C4-2B (cell line): ENCODE results near the gene RALB.

Experiments
- H3K27ac ChIP-seq: fragments of 450-650 bp; 2 replicates; pipeline ENCODE4 v1.5.1; 2017
- CTCF ChIP-seq: fragments of 450-650 bp; conservative IDR thresholded peaks from 2 replicates; pipeline ENCODE4 v1.5.1; 2017; ENCODE audit warnings: mild to moderate bottlenecking
- ZFX ChIP-seq: fragments of 450-650 bp; IDR thresholded peaks from 2 replicates; pipeline ENCODE4 v1.6.1; 2017

The RALB gene

GRCh38 chr2:120315367-120316033 lies 62.8 kb downstream of the RALB start:
- no peak overlapping the region for H3K27ac ChIP-seq
- no peak for TF ChIP-seq CTCF
- TF ChIP-seq ZFX: no peak

GRCh38 chr2:120316071-120316470 lies 63.4 kb downstream of the RALB start:
- no peak overlapping the region for H3K27ac ChIP-seq
- TF ChIP-seq CTCF: no peak
- no peak for TF ChIP-seq ZFX

- H3K27ac ChIP-seq: no peak overlapping the region
- TF ChIP-seq CTCF: no peak
- TF ChIP-seq ZFX: no peak
These were observed 64.0 kb downstream of the RALB start for GRCh38 chr2:120316528-120317179.

DNA sequence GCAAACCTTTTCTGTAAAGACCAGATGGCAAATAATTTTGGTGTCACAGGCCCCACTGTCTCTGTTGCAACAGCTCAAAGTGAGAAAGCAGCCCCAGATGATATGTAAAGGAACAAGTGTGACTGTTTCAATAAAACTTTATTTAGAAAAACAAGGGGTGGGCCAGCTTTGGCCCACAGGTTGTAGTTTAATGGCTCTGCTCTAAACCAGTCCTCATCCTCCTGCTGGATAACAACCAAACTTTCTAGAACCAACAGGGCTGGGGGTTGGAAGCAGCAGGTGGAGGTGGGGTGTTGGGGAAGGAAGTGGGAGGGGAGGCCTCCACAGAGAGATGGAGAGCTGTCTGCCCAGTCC lies 64.5 kb downstream of the RALB start:
- no peak overlapping the region for H3K27ac ChIP-seq
- TF ChIP-seq ZFX: no peak
- TF ChIP-seq CTCF: no peak

GRCh38 chr2:120317916-120318315 lies 65.3 kb downstream of the RALB start:
- no peak for TF ChIP-seq CTCF
- TF ChIP-seq ZFX: no peak
- no peak overlapping the region for H3K27ac ChIP-seq

GRCh38 chr2:120318626-120319025 lies 66.0 kb downstream of the RALB start:
- H3K27ac ChIP-seq: no peak overlapping the region
- TF ChIP-seq ZFX (no peak), CTCF (no peak)

DNA sequence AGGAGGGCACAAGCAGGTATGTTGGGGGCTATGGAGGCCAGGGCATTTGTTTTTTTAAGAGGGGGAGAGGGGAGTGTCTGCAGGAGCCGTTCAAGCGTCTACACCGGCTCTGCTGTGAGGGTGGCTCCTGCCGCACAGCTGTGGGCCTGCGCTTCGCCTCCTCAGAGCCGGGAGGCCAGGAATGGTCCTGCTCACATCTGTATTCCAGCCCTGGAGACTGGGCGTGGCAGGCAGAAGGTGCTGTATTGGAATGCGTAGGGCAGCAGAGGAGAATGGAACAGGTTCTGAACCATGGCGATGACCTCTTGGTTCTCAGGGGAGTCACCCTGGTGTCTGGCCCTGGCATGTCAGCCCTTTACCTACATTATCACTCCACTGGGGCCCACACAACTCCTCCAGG lies 66.5 kb downstream of the RALB start:
- TF ChIP-seq CTCF: no peak
- no peak for TF ChIP-seq ZFX
- no peak overlapping the region for H3K27ac ChIP-seq
